ENCODE measurements around the gene THEMIS. TPM values are rescaled to one million over a fixed set of nuclear protein-coding genes. Genes with fewer than 3 reads are reported as not detected.

The THEMIS gene
- polyA plus RNA-seq, 1 donor from 2014 or later, result not detected

- no peaks in the 10 kb centered on the region for H3K9me3 ChIP-seq (ENCODE audit: low read length)
- no peak overlapping the region for H3K4me3 ChIP-seq (ENCODE audit: low read length)
- H3F3A ChIP-seq (ENCODE audit: insufficient read depth, low read length, poor library complexity, severe bottlenecking), result no peaks in the 10 kb centered on the region
- no peaks in the 10 kb centered on the region for H3K36me3 ChIP-seq (ENCODE audit: insufficient read depth, low read length)
- no peak for TF ChIP-seq EZH2 (IDR thresholded peaks at IDR 0.05; ENCODE audit: borderline replicate concordance, insufficient read depth, low read length, poor library complexity, severe bottlenecking)
- TF ChIP-seq MXI1 (conservative IDR thresholded peaks at IDR 0.05; ENCODE audit: poor library complexity, severe bottlenecking), result no peak
- no peak for TF ChIP-seq RAD21 (conservative IDR thresholded peaks at IDR 0.05)
- TF ChIP-seq EP300 (conservative IDR thresholded peaks at IDR 0.05; ENCODE audit: poor library complexity, severe bottlenecking), result no peak
- no peak for TF ChIP-seq TAF1 (IDR thresholded peaks at IDR 0.05; ENCODE audit: low read depth)
- no peak for TF ChIP-seq CTCF (IDR thresholded peaks at IDR 0.05; ENCODE audit: poor library complexity, severe bottlenecking)
- no peak for TF ChIP-seq POLR2AphosphoS5 (IDR thresholded peaks at IDR 0.05)
- TF ChIP-seq REST (IDR thresholded peaks at IDR 0.05; ENCODE audit: borderline replicate concordance), result no peak
- no peak for TF ChIP-seq SMC3 (conservative IDR thresholded peaks at IDR 0.05; ENCODE audit: poor library complexity)
- no peak overlapping the region for H2AFZ ChIP-seq (ENCODE audit: low read depth, low read length)
- H3K27me3 ChIP-seq (ENCODE audit: insufficient read depth, low read depth, low read length), result no peaks in the 10 kb centered on the region
- no peaks in the 10 kb centered on the region for H4K20me1 ChIP-seq (ENCODE audit: insufficient read depth)
- no peak overlapping the region for H3K4me2 ChIP-seq (ENCODE audit: low read length)
- H3K79me2 ChIP-seq (replicated peaks; ENCODE audit: insufficient read depth, low read length), result no peaks in the 10 kb centered on the region
- no peaks in the 10 kb centered on the region for H3K9me2 ChIP-seq (ENCODE audit: insufficient read depth, low read length)
- no peak overlapping the region for H3K27ac ChIP-seq (ENCODE audit: low read length)
- no peak overlapping the region for H3K9ac ChIP-seq (ENCODE audit: low read length)
These were observed 46.8 kb downstream of the THEMIS start for GRCh38 chr6:127854009-127854408.

GRCh38 chr6:127851197-127851596 lies 49.7 kb downstream of the THEMIS start:
- Histone ChIP-seq H3K36me3 (ENCODE audit: insufficient read depth, low read length) (no peaks in the 10 kb centered on the region), H3K4me2 (ENCODE audit: low read length) (no peak overlapping the region), H3F3A (ENCODE audit: insufficient read depth, low read length, poor library complexity, severe bottlenecking) (no peaks in the 10 kb centered on the region), H3K4me3 (ENCODE audit: low read length) (no peak overlapping the region), H3K27ac (ENCODE audit: low read length) (no peak overlapping the region), H3K27me3 (ENCODE audit: insufficient read depth, low read depth, low read length) (no peaks in the 10 kb centered on the region), H3K9me3 (ENCODE audit: low read length) (no peaks in the 10 kb centered on the region), H3K9me2 (ENCODE audit: insufficient read depth, low read length) (no peaks in the 10 kb centered on the region), H4K20me1 (ENCODE audit: insufficient read depth) (no peaks in the 10 kb centered on the region), H3K79me2 (replicated peaks; ENCODE audit: insufficient read depth, low read length) (no peaks in the 10 kb centered on the region), H2AFZ (ENCODE audit: low read depth, low read length) (no peak overlapping the region), H3K9ac (ENCODE audit: low read length) (no peak overlapping the region)
- TF ChIP-seq TAF1 (IDR thresholded peaks at IDR 0.05; ENCODE audit: low read depth) (no peak), RAD21 (conservative IDR thresholded peaks at IDR 0.05) (no peak), EZH2 (IDR thresholded peaks at IDR 0.05; ENCODE audit: borderline replicate concordance, insufficient read depth, low read length, poor library complexity, severe bottlenecking) (no peak), POLR2AphosphoS5 (IDR thresholded peaks at IDR 0.05) (no peak), REST (IDR thresholded peaks at IDR 0.05; ENCODE audit: borderline replicate concordance) (no peak), CTCF (IDR thresholded peaks at IDR 0.05; ENCODE audit: poor library complexity, severe bottlenecking) (no peak), MXI1 (conservative IDR thresholded peaks at IDR 0.05; ENCODE audit: poor library complexity, severe bottlenecking) (no peak), SMC3 (conservative IDR thresholded peaks at IDR 0.05; ENCODE audit: poor library complexity) (no peak)

All from neural cell (in vitro differentiated cells).